Measurements from ENCODE around the gene C12orf75. TPM values are rescaled to one million over a fixed set of nuclear protein-coding genes. Genes with fewer than 3 reads are reported as not detected.
A peak's percentile ranks its signal among the peaks of the same experiment; 100 is the strongest.

Gene C12orf75
- total RNA-seq, 1 donor = 130 TPM

DNA sequence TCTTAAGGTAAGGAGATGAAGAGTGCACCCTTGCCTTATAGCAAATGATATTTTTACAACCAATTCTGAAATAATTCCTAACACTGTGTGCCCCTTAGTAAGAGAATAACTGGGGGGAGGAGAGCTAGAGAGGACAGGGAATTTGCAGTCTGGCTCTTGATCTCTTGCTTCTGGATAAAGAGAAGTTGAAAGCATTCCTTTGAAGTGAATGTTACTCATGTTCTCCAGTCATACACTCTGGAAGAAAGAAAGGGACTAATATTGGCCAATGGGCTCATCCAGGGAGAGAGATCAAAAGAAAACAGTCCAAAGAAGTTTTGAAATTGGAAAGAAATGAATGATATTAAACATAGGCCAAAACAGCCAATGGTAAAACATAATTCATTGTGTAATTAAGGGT, 25.3 kb downstream of the C12orf75 start:
- TF ChIP-seq, protein P1, sequence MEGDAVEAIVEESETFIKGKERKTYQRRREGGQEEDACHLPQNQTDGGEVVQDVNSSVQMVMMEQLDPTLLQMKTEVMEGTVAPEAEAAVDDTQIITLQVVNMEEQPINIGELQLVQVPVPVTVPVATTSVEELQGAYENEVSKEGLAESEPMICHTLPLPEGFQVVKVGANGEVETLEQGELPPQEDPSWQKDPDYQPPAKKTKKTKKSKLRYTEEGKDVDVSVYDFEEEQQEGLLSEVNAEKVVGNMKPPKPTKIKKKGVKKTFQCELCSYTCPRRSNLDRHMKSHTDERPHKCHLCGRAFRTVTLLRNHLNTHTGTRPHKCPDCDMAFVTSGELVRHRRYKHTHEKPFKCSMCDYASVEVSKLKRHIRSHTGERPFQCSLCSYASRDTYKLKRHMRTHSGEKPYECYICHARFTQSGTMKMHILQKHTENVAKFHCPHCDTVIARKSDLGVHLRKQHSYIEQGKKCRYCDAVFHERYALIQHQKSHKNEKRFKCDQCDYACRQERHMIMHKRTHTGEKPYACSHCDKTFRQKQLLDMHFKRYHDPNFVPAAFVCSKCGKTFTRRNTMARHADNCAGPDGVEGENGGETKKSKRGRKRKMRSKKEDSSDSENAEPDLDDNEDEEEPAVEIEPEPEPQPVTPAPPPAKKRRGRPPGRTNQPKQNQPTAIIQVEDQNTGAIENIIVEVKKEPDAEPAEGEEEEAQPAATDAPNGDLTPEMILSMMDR (IDR thresholded peaks at IDR 0.05; ENCODE audit: insufficient read depth, low read length) = no peak
- no peak overlapping the region for H3K4me3 ChIP-seq (ENCODE audit: low read depth, low read length)
- peak; percentile 79 for DNase-seq (ENCODE audit: low read depth)

DNA sequence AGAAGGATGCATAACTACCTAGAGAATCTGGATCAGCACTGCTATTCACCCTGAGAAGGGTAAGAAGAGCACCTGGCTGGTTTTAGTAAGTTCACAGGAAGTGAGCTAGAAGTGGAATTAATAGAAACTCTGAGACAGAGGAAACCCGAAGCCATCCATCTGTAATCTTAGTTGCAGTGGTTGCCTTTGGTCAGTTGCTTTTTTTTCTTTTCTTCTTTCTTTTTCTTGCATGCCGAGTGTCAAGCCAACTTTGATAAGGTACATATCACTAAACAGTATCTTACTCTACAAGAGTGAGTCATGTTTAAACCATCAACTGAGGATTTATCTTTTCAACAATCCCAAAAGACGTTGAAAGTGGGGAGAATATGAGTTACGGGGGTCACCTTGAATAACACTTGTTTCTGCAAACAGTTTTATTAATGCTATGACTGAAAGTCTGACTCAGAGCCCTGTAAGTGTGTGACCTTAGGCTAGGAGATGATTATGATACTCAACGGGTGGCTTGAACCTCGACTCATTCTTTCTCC, 26.7 kb downstream of the C12orf75 start:
- TF ChIP-seq, protein P1 (IDR thresholded peaks at IDR 0.05; ENCODE audit: insufficient read depth, low read length) = no peak
- DNase-seq (ENCODE audit: low read depth) = peak; percentile 62
- H3K4me3 ChIP-seq (ENCODE audit: low read depth, low read length) = no peak overlapping the region

DNA sequence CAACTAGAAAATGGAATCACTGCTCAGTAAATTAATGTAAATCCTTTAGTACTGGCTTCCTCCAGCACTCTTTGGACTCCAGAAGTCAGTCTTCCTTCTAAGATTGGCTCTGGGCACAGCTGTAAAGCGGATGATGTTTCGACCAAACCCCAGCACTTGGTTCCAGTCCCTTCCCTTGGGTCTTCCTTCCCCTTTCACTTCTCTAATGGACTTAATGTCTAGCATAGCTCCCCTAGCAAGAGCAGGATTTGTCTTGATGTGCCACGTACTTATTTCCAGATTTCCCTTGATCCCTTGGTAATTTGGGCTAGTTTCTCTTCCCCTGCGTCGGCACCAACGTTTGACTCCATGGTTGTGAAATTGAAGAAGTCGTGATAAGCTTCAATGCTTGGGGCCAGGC, 28.3 kb downstream of the C12orf75 start:
- no peak for DNase-seq (ENCODE audit: low read depth)
- no peak overlapping the region for H3K4me3 ChIP-seq (ENCODE audit: low read depth, low read length)
- TF ChIP-seq, protein P1 (IDR thresholded peaks at IDR 0.05; ENCODE audit: insufficient read depth, low read length) = no peak

DNA sequence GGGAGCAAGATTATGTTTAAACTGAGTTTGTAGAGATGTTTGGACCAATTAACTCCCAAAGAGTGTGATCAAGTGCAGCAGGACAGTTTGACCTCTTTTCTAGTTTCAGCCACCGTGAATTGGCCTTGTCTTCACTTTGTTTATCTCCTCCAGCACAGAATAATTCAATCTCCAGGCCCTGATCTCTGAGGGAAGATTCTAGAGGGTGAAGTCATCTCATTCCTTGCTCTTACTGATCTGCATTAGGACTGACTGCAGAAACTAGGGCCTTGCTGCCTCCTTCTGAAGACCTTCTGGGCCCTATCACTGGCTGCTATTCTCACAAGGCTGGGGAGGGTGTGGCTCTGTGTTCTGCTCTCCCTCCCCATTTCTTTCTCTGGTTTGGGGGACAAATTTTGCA, 29.4 kb downstream of the C12orf75 start:
- DNase-seq (ENCODE audit: low read depth) = peak; percentile 17
- H3K4me3 ChIP-seq (ENCODE audit: low read depth, low read length) = no peak overlapping the region
- TF ChIP-seq, protein P1 (IDR thresholded peaks at IDR 0.05; ENCODE audit: insufficient read depth, low read length) = no peak

DNA sequence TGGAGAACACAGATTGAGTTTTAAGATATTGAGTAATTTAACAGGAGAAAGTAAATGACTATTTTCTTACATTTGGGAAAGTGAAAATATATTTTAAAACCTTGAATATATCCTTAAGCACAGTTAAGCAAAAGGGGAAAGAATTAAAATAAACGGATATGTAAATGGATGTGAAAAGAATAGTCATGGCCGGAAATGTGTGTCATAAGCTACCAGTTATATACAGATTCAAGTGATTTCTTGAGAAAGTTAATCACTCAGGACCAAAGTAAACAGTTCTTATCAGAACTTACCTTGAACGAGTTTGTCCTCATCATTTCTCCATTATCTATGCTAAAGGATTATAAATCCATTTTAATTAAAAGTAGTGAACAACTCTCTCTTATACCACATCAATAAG, 33.4 kb downstream of the C12orf75 start:
- DNase-seq (ENCODE audit: low read depth) = no peak
- H3K4me3 ChIP-seq (ENCODE audit: low read depth, low read length) = no peak overlapping the region
- TF ChIP-seq, protein P1 (IDR thresholded peaks at IDR 0.05; ENCODE audit: insufficient read depth, low read length) = no peak

DNA sequence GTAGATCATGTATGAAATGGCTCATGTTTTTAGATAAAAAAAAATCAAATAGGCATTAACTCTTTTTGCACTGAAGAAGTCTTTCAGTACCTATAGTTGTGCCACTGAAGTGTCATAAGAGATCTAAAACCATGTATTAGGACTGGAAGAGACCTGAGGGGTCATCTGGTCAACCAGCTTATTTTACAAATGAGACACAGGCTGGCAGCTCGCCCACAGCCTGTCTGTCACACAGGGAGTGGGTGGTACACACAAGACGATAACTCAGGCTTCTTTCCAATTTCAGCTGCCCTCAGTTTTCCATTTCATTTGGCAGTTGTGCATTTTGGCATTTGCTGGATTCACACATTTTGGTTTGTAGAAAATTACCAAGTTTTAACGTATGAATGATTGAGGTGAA, 34.7 kb downstream of the C12orf75 start:
- DNase-seq (ENCODE audit: low read depth) = no peak
- TF ChIP-seq, protein P1 (IDR thresholded peaks at IDR 0.05; ENCODE audit: insufficient read depth, low read length) = no peak
- H3K4me3 ChIP-seq (ENCODE audit: low read depth, low read length) = no peak overlapping the region

DNA sequence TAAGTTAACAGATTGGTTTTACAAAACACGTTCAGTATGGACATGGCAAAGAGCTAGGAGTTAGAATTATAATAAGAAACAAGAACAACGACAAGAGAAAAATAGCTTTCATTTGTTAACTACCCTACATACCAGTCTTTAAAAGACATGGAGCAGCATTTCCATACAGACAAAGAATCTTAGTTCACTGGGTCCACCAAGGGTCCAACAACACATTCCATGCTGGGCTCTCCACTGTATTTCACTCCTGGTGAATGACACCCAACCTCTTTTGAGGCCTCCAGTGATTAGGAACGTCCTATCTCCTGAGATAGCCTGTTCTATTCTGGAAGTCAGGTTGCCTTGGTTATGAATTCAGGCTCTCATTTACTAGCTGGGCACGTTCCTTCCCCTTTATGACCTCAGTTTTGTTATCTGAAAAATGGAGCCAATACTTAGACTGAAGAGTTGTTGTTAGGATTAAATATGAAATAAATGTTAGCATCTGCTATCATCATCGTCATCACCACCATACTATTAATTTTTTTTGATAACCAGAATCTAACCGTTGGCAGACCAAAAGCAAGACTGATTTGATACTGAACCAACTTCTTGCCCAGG, 37.7 kb downstream of the C12orf75 start:
- no peak overlapping the region for H3K4me3 ChIP-seq (ENCODE audit: low read depth, low read length)
- TF ChIP-seq, protein P1 (IDR thresholded peaks at IDR 0.05; ENCODE audit: insufficient read depth, low read length) = no peak
- DNase-seq (ENCODE audit: low read depth) = no peak
